HG03039 (cell line): ENCODE data around the gene ERI3.

Experiments
- ATAC-seq: cut with Tn5 transposase; IDR thresholded peaks from one replicate; pipeline ENCODE4 v1.9.1; 2021; ENCODE audit warnings: mild to moderate bottlenecking, moderate library complexity; ENCODE audit not compliant: unreplicated experiment

ERI3 gene

DNA sequence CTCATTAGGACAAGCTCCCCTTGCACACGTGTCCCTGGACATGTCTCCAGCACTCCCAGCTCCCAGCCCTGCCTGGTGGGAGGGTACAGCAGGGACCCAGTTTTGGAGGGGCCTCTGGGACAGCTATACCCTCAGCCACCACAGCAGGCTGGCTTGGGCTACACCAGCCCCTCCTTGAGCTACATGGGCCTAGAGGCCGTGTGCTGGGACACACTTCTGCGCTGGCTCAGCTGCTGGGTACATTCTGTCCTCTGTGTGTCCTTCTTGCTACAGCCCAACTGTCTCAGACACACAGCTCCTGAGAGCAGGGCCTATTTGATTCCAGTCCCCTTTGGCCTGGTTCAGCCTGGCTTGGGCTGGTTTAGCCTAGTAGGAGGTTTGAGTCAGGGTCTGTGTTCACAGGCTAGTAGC, 115.1 kb downstream of the ERI3 start:
- no peak for ATAC-seq

DNA sequence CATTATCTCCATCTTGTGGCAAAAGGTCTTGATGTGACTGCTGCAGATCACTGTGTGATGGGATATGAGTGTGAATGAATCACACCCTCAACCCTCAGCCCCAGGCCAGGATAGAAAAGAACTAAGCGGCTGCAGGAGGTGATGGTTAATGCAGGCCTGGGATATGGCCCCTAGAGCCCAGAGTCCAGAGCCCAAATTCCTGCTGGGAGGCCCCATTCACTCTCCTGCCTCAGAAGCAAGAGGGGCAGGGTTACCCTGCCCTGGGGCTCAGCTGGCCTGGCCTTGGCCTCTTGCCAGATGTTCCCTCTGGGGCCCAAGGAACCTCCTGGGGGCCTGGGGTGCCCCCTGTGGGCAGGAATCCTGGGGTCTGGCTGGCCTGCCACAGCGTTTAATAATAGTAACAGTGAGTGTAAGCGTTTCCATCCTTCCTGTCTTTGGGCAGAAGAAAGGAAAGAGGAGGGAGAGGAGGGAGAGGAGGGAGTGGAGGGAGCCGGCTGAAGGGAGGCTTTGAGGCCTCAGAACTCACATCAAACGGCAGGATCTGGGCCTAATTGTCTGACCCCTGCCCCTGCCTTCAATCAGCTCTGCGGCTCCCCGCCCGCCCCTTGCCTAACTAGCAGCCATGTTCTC, 115.6 kb downstream of the ERI3 start:
- no peak for ATAC-seq

DNA sequence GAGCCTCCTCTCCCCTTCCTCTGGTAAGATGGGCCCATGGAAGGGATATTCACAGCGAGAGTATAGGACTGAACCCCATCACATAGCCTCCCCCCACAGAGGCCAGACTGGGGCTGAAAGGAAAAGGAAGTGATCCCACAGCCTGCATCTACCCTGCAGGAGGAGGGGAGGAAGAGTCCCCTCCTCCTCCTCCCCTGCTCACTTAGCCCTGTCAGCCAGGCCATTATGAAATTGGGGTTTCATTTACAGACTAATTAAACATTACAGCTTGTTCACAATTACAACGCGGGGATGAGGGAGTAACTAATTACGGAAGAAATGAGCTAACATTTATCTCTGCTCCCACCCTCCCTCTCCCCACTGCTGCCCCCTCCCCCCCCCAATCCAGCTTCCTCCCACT, 116.4 kb downstream of the ERI3 start:
- no peak for ATAC-seq

DNA sequence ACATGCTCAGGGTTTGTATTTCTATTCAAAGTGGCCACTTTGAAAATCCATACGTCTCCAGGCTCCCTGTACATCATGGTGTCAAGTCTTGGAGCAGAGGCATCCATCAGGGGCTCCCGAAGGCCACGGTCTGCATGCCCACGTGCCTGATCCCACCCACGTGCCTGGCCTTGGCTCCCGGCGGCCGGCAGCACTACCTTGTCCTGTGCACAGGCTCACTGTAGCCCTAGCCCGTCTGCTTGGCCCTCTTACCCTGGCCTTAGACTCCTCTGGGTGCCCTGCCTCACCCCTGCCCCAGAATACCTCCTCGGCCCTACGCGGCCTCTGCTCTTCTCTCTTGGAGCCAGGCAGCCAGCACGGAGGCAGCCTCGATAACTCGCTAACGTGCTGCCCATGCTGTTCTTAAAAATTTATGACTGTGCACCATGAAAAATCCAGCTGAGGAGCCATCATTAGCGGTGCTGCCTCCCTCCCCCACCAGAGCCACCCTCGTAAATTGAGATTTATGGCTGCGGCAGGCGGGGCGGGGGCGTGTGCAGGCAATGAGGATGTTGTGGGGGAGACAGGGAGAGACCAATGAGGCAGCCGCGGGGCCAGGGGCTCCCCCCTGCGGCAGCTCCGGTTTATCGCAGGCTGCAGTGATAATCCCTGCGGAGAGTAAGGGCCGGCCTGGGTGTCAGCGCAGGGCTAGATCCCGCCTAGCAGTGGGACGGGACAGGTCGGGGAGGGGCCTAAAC, 117.2 kb downstream of the ERI3 start:
- ATAC-seq: no peak

DNA sequence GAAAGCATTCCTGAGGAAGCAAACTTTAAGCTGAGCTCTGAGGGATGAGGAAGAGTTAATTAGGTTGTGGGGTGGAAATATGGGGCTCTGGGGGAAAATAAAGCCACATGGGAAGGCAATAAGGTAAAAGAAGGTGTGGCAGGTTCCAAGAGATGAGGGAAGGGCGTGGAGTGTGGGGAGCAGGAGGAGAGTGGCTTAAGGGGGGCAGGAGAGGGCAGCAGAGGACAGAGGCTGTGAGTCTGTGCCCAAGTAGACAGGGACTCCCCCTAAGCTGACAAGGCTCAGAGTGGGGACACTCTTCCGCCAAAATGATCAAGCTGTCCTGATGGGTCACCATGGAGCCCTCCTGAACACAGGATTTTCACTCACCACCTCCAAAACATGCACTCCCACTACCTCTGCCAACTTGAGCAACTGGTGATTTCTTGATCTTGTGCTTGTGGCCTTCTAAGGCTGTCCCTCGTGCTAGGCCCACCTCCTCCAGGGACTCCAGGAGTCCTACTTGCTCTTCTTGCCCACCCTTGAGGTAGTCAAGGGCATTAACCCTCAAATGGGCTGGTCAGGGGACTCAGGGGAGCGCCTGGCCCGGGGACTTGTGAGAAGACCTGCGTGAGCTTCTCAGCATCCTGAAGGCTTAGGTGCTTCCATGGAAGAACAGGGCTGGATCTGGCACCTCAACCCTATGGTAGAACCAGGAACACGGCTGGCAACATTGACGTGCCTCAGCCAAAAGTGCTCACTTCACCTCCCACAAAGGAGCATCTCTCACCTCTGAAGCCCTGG, 118.4 kb downstream of the ERI3 start:
- no peak for ATAC-seq

DNA sequence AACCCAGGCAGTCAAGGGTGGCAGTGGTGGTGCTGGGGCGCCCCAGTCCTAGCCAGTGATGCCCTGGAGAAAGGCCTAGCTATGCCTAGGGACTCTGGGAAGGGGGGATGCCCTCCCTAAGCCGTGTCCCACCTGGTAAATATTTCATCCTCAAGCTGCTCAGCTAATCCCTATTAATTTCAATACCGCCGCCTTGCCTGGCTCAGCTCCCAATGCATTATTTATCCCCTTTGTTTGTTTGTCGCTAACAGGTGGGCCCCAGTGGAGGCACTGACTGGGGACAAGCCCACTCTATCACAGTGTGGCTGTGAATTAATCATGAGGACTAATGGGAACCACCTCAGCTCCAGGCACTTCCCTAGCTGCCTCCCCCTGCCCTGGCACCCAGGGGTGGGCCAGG, 119.2 kb downstream of the ERI3 start:
- no peak for ATAC-seq

DNA sequence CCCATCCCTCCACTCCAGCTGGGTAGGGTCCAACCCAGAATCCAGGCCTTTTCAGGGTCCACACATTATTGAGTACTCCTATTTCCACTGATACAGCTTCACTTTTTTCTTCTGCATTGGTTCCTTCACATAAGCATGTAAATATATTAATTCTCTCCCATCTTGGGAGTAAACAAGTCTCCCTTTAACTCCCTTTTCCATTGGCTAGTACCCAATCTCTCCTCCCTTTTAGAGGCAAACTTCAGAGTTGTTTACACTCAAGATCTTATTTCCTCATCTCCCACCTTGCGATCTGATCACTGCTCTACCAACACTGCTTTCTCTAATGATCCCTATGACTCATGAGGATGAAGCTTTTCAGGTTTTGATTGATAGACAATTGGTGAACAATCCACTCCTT, 121.5 kb downstream of the ERI3 start:
- no peak for ATAC-seq

DNA sequence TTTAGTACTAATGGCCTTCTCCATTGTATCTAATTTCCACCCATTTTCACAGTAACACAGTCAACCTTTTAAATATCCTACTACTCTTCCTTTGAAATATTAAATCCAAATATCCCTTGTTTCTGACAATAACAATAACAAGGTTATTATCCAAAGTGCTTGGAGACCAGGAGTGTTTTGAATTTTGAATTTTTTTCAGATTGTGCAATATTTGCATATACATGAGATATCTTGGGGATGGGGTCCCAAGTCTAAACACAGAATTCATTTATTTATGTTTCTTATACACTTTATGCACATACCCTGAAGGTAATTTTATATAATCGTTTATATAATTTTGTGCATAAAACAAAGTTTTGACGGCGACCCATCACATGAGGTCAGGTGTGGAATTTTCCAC, 124.3 kb downstream of the ERI3 start:
- ATAC-seq: no peak

DNA sequence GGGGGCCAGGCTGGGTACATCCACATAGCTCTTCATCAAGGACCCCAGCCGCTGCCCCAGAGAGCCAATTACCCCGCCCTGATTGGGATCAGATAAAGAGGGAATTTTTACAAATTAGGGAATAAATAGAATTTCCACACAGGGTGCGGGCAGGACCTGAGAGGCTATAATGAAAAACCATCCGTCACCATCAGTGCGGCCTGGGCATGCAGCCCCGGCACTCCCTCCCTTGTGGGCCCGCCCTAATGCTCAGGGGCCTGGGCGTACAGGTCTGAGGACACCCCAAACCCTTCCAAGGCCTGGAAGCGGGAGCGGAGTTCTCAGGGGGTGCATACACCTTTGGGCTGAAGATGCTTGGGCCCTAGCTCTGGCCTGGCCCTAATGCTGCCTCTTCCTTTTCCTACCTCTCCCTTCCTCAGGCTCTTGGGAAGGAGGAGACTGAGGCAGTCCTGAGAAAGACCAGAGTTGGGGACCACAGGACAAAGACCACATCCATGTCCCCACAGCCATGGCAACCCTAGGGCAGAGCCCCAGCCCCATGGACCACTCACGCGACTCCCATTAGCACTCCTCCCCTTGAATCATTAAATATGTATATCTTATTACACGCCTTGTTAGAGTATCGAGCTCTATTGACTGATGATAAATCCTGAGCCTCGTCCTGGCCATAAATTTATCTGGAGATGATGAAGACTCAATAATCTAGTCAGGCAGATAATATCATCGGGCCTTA, 125.5 kb downstream of the ERI3 start:
- no peak for ATAC-seq

DNA sequence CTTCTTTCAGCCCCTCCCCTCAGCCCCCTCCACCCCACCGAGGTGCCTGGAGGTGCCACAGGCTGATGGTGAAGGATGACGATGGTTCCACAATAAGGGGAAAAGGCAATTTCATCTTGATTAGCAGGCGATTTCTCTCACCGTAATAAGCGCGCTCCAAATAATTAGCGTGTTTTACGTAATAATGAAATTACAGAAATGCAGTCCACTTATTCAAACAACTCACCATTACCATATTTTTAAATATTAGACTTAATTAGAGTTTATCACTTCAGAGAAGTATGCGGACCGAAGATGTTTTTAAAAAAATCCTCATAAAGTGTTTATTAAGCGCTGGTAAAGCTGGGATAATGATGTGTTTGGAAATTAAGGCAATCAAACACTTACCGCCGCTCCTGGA, 126.8 kb downstream of the ERI3 start:
- no peak for ATAC-seq

DNA sequence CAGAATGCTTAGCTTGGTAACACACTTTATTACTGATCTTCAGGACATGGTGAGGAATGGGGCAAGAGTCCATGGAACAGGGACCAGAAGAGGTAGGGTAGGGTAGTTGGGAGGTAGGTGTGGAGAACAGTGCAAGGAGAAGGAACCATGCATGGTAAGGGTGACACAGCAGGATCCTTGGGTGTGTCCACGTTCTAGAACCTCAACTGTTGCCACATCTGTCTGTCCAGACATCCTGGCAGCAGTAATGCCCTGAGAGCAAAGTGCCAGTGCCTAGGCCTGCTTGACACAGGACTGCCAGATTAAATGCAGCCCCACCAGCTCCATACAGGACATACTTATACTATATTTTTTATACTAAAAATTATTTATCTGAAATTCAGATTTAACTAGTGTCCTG, 127.8 kb downstream of the ERI3 start:
- no peak for ATAC-seq

DNA sequence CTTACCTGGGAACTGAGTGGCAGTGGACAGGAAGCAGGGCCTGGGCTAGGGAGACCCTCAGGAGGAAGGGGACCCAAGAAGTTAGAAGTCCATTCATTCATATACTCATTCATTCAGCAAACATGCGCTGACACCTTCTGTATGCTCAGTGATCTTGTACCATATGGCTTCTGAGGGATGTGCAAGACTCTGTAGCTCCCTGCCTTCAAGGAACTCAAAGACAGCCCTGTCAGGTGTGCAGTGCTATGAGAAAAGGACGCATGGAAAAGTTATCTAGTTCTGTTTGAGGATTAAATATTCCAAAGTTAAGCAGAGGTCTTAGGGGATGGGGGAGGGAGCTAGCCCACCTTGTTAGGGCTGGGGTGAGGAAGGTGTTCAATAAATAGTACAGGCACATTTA, 129.3 kb downstream of the ERI3 start:
- no peak for ATAC-seq

DNA sequence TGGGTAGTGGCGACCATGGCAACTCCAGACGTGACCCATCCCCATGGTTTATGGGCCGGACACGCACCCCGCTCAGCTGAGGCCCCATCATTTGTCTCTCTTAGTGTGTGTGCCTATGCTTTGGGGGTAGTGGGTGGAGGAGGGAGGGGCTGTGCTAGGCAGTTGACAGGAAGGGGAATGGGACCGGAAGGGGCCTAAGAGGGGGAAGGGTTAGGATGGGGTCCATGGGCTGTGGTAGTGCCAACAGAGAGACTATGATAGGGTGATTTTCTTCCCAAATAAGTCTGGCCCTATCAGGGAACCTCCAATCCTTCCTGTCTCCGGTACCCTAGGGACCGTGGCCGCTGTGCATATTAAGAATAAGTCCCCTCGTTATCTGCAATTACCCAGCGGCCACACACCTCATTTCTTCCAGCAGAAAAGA, 131.9 kb downstream of the ERI3 start:
- ATAC-seq: no peak

DNA sequence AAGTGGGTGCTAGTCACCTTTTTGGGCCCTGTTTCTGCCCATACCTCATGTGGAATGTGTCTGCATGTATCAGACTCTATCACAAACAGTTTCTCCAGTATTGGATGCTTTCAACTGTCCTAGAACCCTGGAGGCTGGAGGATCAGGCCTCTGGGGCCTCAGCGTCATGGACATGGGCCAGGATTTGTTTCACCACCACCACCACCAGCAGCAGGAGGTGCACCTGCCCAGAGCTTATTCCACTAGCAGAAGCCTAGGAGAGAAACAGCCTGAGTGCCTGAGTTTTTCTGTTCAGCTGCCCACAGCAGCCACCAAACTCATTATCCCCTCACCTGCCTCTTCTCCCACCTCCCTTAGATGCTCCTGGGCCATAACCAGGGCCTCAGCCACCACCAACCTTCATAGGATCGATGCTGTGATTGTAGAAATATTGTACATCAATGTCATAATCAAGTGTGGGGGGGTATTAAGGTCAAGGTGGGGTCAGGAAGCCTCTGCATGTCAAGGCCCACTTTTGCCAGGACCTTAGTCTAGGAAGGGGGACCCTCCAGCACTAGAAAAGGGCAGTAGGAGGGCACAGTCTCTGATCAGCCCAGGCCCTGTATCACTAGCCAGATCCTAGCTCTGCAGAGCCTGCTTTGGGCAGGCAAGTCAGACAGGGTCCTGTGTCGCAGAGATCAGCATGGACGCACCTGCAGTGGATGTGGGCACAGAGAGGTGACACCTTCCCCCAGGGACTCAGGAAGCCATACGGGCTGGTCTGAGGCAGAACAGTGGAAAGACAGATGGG, 132.5 kb downstream of the ERI3 start:
- no peak for ATAC-seq

DNA sequence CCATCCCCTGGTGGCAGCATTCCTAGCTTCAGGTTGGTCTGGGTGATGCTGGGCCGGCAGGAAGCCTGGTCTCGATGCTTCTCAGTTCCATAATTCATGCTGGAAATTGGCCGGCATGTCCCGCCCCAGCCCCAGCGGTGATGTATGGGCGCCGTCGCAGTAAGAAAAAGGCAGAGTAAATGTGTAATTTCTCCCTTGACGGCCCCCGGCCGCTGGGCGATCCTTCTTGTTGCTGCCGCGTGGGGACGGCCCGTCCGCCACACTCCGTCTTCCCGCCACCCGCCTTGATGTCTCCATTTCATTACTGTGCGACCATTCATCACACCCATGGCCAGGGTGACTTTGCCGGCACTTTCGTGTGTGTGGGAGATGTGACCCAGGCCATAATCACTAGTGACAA, 133.3 kb downstream of the ERI3 start:
- no peak for ATAC-seq

DNA sequence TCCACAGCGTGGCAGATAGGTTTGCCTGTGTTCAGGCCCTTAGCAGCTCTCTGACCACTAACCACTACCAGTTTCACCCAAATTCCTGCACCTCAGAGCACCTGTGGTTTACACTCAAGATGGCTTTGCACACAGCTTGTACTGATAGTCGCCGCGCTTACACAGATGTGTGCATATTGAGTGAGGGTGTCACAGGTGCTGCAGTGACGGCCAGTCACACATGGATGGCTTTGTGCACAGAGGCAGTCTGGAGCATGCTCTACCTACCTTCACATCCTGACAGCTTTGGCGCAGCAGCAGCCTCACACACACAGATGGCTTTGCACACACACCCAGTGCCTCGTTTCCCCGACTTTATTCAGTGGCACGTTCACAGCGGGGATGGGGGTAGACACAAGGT, 134.3 kb downstream of the ERI3 start:
- no peak for ATAC-seq

DNA sequence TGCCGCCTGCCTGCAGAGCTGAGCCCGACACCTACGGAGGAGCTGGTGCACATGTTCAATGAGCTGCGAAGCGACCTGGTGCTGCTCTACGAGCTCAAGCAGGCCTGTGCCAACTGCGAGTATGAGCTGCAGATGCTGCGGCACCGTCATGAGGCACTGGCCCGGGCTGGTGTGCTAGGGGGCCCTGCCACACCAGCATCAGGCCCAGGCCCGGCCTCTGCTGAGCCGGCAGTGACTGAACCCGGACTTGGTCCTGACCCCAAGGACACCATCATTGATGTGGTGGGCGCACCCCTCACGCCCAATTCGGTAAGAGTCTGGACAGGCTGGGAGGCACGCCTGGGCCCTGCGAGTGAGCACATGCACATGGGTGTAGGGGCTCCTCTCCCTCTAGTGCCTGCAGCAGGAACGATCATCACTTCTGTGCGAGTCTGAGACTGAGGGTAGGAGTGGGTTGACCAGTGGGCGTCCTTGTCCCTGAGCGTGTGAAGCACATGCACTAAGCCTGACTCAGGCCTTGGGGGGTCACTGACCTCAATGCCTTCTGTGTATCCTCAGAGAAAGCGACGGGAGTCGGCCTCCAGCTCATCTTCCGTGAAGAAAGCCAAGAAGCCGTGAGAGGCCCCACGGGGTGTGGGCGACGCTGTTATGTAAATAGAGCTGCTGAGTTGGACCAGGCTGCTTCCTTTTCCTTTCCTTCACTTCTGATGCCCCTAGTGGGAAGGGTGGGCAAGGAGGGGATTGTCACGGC, 134.9 kb downstream of the ERI3 start:
- no peak for ATAC-seq

DNA sequence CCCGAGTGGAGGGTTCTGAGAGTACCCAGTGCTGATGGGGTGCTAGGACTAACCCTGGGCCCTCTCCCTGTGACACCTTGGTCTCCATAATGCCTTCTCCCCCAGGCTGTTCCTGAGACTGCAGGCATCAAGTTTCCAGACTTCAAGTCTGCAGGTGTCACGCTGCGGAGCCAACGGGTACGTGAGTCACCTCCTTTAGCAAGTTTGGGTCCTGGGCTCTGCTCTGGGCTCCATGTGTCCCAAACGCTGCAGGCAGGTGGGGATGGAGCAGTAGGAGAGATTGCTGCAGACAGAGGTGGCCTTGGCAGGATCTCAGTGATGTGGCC, 135.8 kb downstream of the ERI3 start:
- ATAC-seq: no peak

DNA sequence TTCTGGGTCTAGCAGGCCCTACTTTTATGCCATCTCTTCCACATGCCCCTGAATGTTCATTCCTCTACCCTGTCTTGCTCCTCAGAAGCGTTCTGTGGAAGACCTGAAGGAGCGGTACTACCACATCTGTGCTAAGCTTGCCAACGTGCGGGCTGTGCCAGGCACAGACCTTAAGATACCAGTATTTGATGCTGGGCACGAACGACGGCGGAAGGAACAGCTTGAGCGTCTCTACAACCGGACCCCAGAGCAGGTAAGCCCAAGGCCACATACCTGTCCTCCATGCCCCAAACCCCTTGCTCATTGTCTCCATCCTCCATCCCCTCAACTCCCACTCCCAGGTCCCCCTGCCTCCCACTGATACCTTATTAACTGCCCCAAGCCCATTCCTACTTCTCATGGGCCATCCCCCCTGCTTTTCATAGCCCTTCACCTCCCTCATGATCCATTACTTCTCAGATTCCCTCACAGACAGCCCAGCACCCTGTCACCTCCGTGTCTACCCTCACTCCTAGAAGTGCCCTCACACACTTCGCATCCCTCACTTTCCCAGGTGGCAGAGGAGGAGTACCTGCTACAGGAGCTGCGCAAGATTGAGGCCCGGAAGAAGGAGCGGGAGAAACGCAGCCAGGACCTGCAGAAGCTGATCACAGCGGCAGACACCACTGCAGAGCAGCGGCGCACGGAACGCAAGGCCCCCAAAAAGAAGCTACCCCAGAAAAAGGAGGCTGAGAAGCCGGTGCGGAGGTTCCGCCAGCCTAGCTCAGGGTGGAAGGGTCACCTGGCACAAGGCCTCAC, 136.4 kb downstream of the ERI3 start:
- no peak for ATAC-seq
